HG02884 (cell line): ENCODE measurements around the gene COL8A2.

Experiments used
- ATAC-seq: cut with Tn5 transposase; IDR thresholded peaks from one replicate; pipeline ENCODE4 v1.9.1; 2021; ENCODE audit warnings: mild to moderate bottlenecking, moderate library complexity; ENCODE audit not compliant: unreplicated experiment

Gene COL8A2

GRCh38 chr1:36092166-36092797 is 32.7 kb downstream of the COL8A2 start:
- no peak for ATAC-seq

DNA sequence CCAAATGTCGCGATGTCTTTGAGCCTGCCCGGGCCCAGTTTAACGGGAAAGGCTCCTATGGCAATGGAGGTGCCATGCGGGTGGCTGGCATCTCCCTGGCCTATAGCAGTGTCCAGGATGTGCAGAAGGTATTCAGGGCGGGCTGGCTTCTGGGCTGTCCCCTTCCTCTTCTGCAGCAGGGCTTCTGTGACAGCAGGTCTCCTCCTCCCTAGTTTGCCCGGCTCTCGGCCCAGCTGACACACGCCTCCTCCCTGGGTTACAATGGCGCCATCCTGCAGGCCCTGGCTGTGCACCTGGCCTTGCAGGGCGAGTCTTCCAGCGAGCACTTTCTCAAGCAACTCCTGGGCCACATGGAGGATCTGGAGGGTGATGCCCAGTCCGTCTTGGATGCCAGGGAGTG is 33.3 kb downstream of the COL8A2 start:
- no peak for ATAC-seq

DNA sequence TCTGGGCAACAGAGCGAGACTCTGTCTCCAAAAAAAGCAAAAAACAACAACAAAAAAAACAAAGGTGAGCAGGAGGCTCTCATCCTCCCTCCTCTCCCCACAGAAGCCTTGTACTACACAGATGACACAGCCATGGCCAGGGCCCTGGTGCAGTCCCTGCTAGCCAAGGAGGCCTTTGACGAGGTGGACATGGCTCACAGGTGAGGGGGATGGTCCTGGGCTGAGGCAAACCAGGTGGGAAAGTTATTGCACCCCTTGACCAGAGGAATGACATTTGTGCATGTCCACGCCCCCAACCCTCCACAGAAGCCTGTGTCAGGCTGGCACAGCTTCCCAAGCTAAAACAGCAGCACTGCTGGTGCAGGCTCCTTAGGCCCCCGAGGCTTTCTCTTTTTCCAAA is 33.9 kb downstream of the COL8A2 start:
- no peak for ATAC-seq

DNA sequence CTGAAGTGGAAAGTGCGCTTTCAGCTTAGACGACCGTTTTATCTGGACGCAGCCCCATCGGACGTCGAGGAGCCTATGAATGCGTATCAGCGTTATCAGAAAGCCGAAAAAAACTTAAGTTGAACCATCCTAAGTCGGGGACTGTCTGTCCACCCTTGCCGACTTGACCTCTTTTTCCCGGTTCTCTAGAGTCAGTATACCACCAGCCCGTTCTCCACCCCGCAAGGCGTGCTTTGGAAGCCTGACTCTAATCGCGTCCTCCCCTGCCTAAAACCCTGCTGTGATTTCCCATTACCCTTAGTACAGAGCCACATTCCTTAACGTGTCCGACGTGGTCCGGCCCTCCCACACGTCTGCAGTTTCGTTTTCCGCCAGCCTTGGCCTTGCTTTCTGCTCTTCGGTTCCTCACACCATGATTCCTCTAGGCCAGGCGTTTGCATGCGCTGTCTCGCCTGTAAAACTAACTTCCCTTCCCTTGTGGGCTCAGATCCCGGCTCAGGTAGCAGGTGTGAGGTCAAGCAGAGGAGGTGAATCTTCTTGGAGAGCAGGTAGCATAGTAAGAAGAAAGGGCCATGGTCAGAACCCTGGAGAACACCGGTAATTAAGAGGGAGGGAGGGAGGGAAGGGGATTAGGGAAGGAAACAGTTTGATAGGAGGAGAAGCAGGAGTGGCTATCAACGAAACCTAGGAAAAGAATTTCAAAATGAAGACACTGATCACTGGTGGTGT is 35.5 kb downstream of the COL8A2 start:
- ATAC-seq, result peak; percentile 10

DNA sequence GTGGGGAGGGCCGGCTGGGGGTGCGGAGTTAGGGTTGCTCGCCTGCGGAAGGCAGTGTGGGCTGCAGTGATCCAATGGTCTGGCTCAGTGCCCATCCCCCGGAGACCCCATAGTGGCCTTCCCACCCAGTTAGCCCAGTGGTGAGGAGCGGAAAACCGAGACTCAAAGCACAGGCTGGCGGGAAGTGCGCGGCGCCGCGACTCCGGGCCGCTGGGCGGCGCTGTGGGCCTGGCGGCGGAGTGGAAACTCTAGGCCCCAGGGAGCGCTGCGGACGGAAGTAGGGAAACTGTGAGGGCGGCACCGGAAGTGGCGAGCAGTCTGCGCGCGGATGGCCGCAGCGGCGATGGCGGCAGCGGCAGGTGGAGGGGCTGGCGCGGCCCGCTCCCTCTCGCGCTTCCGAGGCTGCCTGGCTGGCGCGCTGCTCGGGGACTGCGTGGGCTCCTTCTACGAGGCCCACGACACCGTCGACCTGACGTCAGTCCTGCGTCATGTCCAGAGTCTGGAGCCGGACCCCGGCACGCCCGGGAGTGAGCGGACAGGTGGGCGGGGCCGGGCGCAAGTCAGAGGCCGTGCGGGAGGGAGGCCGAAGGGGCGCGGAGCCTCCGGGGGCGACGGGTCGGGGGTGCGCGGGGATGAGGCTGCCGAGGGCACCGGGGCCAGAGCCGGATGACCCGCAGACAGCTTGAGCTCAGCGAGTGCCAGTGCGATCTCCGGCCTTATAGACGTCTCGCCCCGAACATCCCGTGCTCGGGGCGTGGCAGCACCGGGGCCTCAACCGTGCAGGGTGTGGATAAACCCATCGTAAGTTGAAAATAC is 36.2 kb downstream of the COL8A2 start, which contains the start of gene ADPRS:
ADPRS (plus strand) TSS at position 316 of the 816 bp plus-strand sequence; CDS start at position 329, 13 bp downstream.
- ATAC-seq, result peak; percentile 63

DNA sequence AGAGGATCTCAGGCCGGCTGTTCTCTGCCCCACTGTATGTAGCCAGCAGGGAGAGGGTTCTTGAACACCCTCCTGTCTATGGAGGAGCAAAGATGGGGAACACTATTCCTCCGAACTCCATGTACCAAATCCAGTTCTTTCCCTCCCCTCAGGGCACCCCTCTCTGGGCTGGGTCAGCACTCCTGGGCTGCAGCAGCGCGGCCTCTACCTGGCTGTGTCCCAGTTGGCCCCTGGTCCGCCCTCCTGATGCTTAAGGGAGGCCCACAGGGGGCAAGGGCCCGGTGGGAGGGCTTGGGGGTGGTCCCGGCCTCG is 36.8 kb downstream of the COL8A2 start:
- ATAC-seq, result no peak

DNA sequence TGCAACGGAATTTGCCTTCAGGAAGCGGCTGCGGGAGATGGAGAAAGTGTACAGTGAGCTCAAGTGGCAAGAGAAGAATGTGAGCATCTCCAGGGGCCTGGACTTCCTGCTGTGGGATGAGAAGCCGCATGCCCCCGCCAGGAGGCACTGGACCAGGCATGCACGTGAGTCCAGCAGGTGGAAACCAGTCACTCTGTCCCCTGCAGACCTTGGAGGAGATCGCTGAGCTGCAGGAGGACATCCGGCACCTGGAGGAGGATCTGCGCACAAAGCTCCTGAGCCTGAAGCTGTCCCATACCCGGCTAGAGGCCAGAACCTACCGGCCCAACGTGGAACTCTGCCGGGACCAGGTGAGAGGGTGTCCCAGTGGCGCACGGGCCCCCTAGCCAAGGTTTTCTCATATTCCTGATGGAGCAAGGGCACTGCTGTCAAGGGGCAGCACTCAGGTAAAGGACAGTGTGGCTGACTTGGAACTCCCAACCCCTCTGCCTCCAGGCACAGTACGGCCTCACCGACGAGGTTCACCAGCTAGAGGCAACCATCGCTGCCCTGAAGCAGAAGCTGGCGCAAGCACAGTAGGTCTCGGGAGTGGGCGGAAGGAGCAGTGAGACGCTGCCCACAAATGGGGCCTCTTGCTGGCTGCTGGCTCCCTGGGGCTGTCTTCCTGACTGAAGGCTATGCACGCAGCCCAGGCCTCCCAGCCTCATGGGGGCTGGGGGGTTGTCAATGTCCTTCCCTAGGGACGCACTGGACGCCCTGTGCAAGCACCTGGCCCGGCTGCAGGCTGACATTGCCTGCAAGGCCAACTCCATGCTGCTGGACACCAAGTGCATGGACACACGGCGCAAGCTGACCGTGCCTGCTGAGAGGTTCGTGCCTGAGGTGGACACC is 37.5 kb downstream of the COL8A2 start:
- no peak for ATAC-seq

- ATAC-seq, result no peak
These were observed 38.3 kb downstream of the COL8A2 start for GRCh38 chr1:36086529-36087232.

- no peak for ATAC-seq
These were observed 39.1 kb downstream of the COL8A2 start for GRCh38 chr1:36085686-36086526.

- no peak for ATAC-seq
These were observed 39.9 kb downstream of the COL8A2 start for GRCh38 chr1:36085126-36085525.

DNA sequence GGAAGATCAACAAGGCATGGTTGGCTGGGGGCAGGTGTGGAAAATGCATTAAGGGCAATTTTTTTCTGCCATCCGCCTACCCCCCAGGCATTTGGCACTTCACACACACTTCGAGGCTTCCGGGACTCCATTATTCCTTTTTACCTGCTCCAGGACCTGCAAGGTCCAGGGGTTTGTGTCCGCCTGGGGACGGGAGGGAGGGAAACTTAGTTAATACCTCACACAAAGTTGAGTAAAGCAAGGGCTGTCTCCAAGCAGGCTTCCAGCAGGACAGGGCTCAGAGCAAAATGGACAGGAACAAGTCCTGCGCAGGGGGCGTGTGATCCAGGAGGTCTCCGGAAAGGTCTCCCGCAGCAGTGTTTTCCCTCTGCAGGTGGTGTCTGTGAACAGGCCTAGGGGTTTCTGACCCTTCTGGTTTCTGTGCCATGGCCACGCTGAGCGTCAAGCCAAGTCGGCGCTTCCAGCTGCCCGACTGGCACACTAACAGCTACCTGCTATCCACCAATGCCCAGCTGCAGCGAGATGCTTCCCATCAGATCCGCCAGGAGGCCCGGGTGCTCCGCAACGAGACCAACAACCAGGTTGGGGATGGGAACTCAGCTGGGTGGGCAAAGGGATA is 40.4 kb downstream of the COL8A2 start:
- no peak for ATAC-seq

DNA sequence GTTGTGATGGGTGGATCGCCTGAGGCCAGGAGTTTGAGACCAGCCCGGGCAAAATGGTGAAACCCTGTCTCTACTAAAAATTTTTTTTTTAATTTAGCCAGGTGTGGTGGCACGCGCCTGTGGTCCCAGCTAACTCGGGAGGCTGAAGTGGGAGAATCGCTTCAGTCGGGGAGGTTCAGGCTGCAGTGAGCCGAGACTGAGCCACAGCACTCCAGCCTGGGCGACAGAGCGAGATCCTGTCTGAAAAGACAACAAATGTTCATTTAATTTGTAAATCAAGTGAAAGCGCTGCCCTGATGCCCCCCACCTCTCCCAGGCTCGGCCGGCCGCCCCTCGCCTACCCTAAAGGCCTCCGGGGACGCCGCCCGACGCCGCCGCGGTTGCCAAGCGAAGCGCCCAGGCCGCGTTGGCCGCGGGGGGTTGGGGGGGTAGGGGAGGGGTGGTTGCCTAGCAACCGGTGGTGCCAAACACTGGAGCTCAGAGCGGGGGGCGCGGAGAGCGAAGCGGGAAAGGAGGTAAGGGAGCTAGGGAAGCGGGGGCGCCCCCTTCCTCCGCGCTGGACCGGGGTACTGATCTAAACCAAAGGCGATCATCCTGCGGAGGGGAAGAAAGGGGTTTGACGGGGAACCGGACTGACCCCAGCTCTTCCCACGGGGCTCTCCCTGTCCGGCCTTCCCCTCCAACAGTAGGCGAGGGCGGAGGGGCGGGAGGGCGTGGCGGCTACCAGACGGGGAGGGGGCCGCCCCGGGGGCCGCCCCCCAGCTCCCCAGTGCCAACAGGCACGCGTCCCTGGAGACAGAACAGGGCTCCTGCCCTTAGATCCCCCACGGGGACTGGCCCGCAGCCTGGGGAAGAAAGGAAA is 41.2 kb downstream of the COL8A2 start, which contains the start of gene TEKT2:
TEKT2 (plus strand) TSS at position 460 of the 862 bp plus-strand sequence. CDS start 828 bp downstream, outside the sequence.
- no peak for ATAC-seq

GRCh38 chr1:36083219-36083618 is 41.8 kb downstream of the COL8A2 start:
- no peak for ATAC-seq

- ATAC-seq, result no peak
These were observed 43.0 kb downstream of the COL8A2 start for GRCh38 chr1:36081926-36082485.

DNA sequence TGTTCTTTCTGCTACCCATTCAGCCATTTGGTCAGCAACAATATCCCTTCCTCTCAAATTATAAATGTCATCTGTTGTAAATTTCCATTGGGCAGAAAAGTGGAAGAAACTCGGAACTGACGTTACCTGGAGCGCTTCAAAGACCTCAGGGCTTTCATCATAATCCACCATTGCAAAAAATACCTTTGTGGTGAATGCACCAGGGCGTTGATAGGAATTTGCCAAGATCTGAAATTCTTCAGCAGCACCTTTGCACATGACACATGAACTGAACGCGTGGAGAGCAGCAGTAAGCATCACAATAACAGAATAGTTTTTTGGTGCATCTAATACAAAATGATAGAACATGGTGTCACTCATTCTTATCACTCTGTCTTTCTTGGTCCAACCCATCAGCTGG is 44.2 kb downstream of the COL8A2 start:
- ATAC-seq, result no peak

- ATAC-seq, result no peak
These were observed 44.8 kb downstream of the COL8A2 start for GRCh38 chr1:36080236-36080635.

DNA sequence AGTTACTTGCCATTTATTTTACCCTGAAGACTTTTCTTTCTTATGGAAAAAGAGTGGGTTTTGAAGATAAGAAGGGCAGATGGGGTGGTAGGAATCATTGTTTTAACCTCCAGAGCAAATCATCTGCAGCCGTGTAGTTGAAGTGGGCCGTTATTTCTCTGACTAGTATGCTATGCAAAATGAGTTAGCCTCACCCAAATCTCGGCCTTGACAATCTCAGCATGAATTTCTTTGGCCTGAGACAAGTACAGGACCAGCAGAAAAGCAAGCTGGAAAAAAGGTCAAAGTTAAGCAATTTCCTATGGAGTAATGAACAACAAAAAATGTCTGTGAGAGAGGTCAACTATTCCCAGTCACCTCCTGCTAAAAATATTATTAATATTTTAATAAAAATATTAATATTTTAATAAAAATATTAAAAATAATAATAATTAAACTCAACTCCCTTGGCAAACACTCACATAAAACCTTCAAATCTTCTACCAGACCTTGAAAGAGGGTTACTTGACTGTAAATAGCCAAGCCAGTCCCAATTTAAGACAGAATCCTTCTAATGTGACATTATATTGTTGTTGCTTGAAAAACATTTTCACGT is 47.9 kb downstream of the COL8A2 start:
- ATAC-seq, result no peak
